Lower leg skin (tissue), 4 donors: ENCODE measurements around the gene GPR84. TPM values are rescaled to one million over a fixed set of nuclear protein-coding genes. Genes with fewer than 3 reads are reported as not detected.

Experiments
- DNase-seq, 2 donors: peaks; one replicate each; pipeline ENCODE4 v3.0.0-alpha.2; 2019; ENCODE audit warnings: low spot score in 2 of 2
- H3K4me3 ChIP-seq: fragments of 200-600 bp; sonication (generic); 2 replicates; pipeline ENCODE4 v1.5.1; 2017; ENCODE audit warnings: mild to moderate bottlenecking, low read depth; ENCODE audit not compliant: poor library complexity, severe bottlenecking
- POLR2A ChIP-seq, 2 donors: fragments of 450-650 bp; IDR thresholded peaks; one replicate each; pipeline ENCODE4 v1.6.1; 2016 to 2017; ENCODE audit warnings: antibody characterized with exemption in 2 of 2, mild to moderate bottlenecking in 1 of 2, moderate library complexity in 1 of 2
- WGBS, 2 donors: methylation state at CpG; one replicate each; pipeline ENCODE4 v1.1.5; 2018; 5-methylcytosine and 5-hydroxymethylcytosine counted together
- intact Hi-C: fragments of 100-400 bp; cut with DNase I; formaldehyde crosslinking; loops from one replicate; pipeline ENCODE4 v1.15.0; 2023; ENCODE audit warnings: low total_unique reads
- total RNA-seq, 4 donors: library from RNA; depleted of rRNA; stranded (reverse); fragments of >200 nt; gene quantifications; one replicate each; pipeline ENCODE4 v1.1.0, GENCODE V29; 2016
- TF ChIP-seq, protein P1 (sequence below), 3 donors: fragments of 450-650 bp; IDR thresholded peaks; one replicate each; pipeline ENCODE4 v1.5.1; 2016; ENCODE audit warnings: antibody characterized with exemption in 3 of 3, mild to moderate bottlenecking in 3 of 3, moderate library complexity in 2 of 3

Gene GPR84
- total RNA-seq, 4 donors from 2014 or later = 0.42 TPM; not detected in 3

DNA sequence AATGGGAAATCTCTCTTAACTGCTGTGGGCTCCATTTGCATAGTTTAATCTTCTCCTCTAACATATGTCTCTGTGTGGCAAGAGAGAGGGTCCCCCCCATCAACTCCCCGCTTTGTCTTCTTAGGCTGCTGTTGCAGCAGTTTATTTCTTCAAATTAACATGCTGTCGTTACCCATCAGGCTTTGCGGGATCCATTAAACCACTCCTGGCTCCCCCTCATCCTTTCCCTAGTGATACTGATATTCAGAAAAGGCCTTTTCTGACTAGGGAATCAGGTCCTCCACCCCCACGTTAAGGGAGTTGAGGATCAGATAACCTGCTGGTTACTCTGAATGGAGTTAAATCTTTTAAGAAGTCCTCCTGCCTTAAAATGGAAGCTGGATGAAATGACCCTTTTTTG lies 15.2 kb downstream of the GPR84 start:
- DNase-seq = no peak
- WGBS, 2 donors = 86 to 88% methylated on average over 4 of the region's 4 CpGs
- no peak overlapping the region for H3K4me3 ChIP-seq
- TF ChIP-seq POLR2A (IDR thresholded peaks at IDR 0.05) = no peak
- TF ChIP-seq, protein P1, sequence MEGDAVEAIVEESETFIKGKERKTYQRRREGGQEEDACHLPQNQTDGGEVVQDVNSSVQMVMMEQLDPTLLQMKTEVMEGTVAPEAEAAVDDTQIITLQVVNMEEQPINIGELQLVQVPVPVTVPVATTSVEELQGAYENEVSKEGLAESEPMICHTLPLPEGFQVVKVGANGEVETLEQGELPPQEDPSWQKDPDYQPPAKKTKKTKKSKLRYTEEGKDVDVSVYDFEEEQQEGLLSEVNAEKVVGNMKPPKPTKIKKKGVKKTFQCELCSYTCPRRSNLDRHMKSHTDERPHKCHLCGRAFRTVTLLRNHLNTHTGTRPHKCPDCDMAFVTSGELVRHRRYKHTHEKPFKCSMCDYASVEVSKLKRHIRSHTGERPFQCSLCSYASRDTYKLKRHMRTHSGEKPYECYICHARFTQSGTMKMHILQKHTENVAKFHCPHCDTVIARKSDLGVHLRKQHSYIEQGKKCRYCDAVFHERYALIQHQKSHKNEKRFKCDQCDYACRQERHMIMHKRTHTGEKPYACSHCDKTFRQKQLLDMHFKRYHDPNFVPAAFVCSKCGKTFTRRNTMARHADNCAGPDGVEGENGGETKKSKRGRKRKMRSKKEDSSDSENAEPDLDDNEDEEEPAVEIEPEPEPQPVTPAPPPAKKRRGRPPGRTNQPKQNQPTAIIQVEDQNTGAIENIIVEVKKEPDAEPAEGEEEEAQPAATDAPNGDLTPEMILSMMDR (IDR thresholded peaks at IDR 0.05) = no peak
- intact Hi-C loops = no loop called here

DNA sequence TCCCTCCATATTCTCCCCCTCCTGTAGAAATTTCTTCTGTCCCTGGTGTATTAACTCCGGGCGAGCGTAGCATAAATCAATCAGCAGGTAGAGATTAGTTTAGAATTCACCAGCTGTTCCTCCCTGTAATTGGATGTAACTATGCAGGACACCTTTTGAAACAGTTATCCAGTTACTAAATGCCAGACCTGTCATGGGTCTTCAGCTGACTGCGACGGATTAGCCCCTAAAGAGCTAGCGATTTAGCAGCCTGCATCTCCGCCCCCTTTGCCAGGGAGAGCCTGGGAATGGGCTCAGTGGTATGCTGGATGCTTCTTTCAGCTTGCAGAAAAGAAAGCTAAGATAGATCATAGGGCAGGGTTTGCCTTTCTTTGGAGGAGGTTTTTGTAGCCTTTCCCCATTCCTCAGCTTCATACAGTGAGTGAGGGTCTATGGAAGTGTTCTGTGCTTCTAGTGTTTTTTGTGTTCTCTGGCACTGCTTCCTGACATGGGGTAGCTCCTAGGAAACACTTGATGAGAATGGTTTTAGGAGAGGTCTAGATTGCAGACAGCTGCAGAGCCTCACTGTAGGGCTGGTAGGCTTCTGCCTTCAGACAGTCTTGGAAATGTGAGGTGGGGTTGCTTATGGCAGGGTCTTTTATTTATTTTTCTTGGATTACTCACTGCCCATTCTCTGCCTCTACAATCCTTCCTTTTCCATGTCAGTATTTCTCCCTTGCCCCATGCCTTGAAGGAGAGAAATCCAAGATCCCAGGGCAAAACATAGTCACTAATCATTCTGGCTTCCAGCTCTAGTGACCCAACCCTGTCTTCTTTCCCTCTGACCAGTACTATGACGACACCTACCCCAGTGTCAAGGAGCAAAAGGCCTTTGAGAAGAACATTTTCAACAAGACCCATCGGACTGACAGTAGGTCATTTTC lies 22.6 kb downstream of the GPR84 start:
- DNase-seq = no peak
- intact Hi-C loops = no loop called here
- TF ChIP-seq POLR2A (IDR thresholded peaks at IDR 0.05) = no peak
- TF ChIP-seq, protein P1 (IDR thresholded peaks at IDR 0.05) = no peak
- WGBS, 2 donors = 78 to 86% methylated on average over 9 of the region's 9 CpGs
- no peak overlapping the region for H3K4me3 ChIP-seq

DNA sequence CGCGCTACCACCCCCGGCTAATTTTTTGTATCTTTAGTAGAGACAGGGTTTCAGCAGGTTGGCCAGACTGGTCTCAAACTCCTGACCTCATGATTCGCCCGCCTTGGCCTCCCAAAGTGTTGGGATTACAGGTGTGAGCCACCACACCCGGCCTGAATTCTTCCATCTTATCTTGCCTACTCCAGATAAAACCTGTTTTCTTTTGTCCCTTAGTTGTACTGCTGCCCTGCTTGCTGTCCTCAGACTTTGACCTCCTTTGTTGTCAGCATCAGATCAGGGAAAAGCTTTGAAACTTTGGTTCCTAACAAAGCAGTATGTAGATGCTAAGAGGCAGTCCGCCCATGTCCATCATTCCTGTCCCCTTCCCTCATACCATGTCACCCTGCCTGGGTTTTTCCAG lies 23.4 kb downstream of the GPR84 start:
- DNase-seq = no peak
- WGBS, 2 donors = 93 to 95% methylated on average over 7 of the region's 7 CpGs
- no peak overlapping the region for H3K4me3 ChIP-seq
- TF ChIP-seq POLR2A (IDR thresholded peaks at IDR 0.05) = no peak
- TF ChIP-seq, protein P1 (IDR thresholded peaks at IDR 0.05) = no peak
- intact Hi-C loops = no loop called here

DNA sequence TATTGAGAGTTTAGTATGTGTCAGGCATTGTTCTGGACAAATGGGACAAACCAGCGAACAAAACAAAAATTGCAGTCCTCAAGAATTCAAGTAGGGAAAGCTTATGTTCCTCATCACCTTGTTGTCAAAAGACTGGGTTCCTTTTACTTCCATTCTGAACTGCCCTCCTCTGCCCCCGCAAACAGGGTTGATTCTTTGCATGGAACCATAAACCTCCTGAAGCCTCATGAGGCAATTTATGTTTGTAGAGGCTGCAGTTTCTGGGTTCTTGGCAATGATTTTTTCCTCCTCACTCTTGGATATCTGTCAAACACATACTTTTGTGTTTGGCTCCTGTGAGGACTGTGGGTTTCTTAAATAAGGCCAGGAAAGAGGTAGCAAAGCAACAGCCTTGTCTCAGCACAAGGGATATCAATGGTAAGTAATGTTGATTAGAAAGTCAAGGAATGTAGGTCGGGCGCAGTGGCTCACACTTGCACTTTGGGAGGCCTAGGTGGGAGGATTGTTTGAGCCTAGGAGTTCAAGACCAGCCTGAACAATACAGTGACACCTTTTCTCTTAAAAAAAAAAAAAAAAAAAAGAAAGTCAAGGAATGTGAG lies 25.5 kb downstream of the GPR84 start:
- no peak for DNase-seq
- WGBS, 2 donors = 79 to 87% methylated on average over 4 of the region's 4 CpGs
- intact Hi-C loops = no loop called here

DNA sequence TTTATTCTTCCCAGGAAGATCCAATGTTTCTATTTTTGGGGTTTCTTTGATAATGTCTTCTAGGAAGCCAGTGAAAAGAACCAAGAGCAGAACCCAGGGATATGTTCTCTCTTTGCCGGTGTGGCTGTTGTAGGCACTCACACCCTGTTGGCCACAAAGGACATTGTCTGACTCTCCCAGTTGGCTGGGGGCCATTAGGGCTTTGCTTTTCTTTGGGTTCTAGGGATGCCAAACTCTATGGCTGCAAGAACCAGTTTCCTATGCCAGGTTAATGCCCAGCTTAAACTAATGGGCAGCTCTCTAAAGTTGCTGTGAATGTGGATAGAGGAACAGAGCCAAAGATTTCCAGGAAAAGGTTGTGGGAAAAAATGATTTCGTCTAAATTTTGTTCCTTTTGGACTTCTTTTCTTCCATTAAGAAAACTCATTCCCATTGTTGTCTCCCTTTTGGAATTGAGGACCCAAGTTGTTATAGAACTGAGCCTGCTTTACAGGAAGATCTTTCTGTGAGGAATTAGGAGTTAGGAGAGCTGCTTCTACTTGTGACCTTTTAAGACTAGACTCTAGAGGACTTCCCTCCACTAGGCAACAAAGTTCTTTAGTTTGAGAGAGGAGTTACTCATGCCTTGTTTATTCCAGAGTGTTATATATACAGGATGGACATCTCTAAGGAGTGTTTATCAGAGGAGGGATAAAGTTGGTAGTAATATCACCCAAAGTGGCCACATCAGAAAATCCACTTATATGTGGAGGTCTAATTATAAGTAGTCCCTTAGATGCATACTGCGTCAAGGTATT lies 26.2 kb downstream of the GPR84 start:
- DNase-seq = no peak
- TF ChIP-seq, protein P1 (IDR thresholded peaks at IDR 0.05) = no peak
- TF ChIP-seq POLR2A (IDR thresholded peaks at IDR 0.05) = no peak
- H3K4me3 ChIP-seq = no peak overlapping the region
- intact Hi-C loops = no loop called here
- WGBS, 2 donors = 49 to 58% methylated on average over 3 of the region's 3 CpGs

More for the DNA sequence above, 25.5 kb downstream of the GPR84 start:
- TF ChIP-seq, protein P1 (IDR thresholded peaks at IDR 0.05) = no peak
- no peak for TF ChIP-seq POLR2A (IDR thresholded peaks at IDR 0.05)
- no peak overlapping the region for H3K4me3 ChIP-seq
